ENCODE data around the gene SMCO1. TPM values are rescaled to one million over a fixed set of nuclear protein-coding genes. Genes with fewer than 3 reads are reported as not detected.
"Not testable (repeated sequence)": the region's sequence is repeated elsewhere in the genome, so short reads cannot be mapped to it uniquely, and the experiment has no call there.

SMCO1 gene
- total RNA-seq, 4 donors from 2014 or later, result not detected

GRCh38 chr3:196477678-196478077, 37.5 kb downstream of the SMCO1 start:
- no peak for DNase-seq (ENCODE audit: low spot score)
- TF ChIP-seq CTCF (IDR thresholded peaks at IDR 0.05), result no peak
- ATAC-seq (ENCODE audit: low FRiP score), result no peak

GRCh38 chr3:196472286-196472685, 42.9 kb downstream of the SMCO1 start:
- DNase-seq (ENCODE audit: low spot score) (no peak), ATAC-seq (ENCODE audit: low FRiP score) (no peak)
- no peak for TF ChIP-seq CTCF (IDR thresholded peaks at IDR 0.05)

GRCh38 chr3:196471551-196471950, 43.6 kb downstream of the SMCO1 start:
- ATAC-seq (ENCODE audit: low FRiP score), result no peak
- no peak for TF ChIP-seq CTCF (IDR thresholded peaks at IDR 0.05)
- no peak for DNase-seq (ENCODE audit: low spot score)

- not testable (repeated sequence) for ATAC-seq (ENCODE audit: low FRiP score); DNase-seq (ENCODE audit: low spot score)
Measured at GRCh38 chr3:196470182-196470581, 45.0 kb downstream of the SMCO1 start.

- ATAC-seq (ENCODE audit: low FRiP score) (no peak), DNase-seq (ENCODE audit: low spot score) (no peak)
- no peak for TF ChIP-seq CTCF (IDR thresholded peaks at IDR 0.05)
Measured at GRCh38 chr3:196463804-196464203, 51.3 kb downstream of the SMCO1 start.

- no peak for DNase-seq (ENCODE audit: low spot score)
- TF ChIP-seq CTCF (IDR thresholded peaks at IDR 0.05), result no peak
- no peak for ATAC-seq (ENCODE audit: low FRiP score)
Measured at GRCh38 chr3:196463478-196463756, 51.7 kb downstream of the SMCO1 start.

GRCh38 chr3:196462680-196463477, 52.3 kb downstream of the SMCO1 start:
- DNase-seq (ENCODE audit: low spot score); ATAC-seq (ENCODE audit: low FRiP score): not testable (repeated sequence)

- no peak for TF ChIP-seq CTCF (IDR thresholded peaks at IDR 0.05)
- DNase-seq (ENCODE audit: low spot score), result no peak
- ATAC-seq (ENCODE audit: low FRiP score), result no peak
Measured at GRCh38 chr3:196458063-196458462, 57.1 kb downstream of the SMCO1 start.

GRCh38 chr3:196457470-196457869, 57.7 kb downstream of the SMCO1 start:
- ATAC-seq (ENCODE audit: low FRiP score), result not testable (repeated sequence)

More at GRCh38 chr3:196457470-196457869, 57.7 kb downstream of the SMCO1 start:
- not testable (repeated sequence) for DNase-seq (ENCODE audit: low spot score)

Measured in omental fat pad (tissue), 4 donors.